OCI-LY7 (cell line): Measurements from ENCODE around the gene SERPINB5.

Experiments
- CTCF ChIP-seq: fragments of 200-600 bp; sonication (generic); conservative IDR thresholded peaks from 2 replicates; pipeline ENCODE4 v1.5.1; 2014; ENCODE audit warnings: mild to moderate bottlenecking, antibody characterized with exemption, low read length, moderate library complexity, mixed read lengths
- EZH2phosphoT487 ChIP-seq: fragments of 200-600 bp; sonication (generic); IDR thresholded peaks from 2 replicates; pipeline ENCODE4 v1.6.1; 2018; ENCODE audit warnings: low read depth, borderline replicate concordance, mild to moderate bottlenecking, mixed run types, antibody characterized with exemption, low read length, moderate library complexity, mixed read lengths

GRCh38 chr18:63553081-63553480 lies 76.3 kb downstream of the SERPINB5 start:
- TF ChIP-seq CTCF: no peak
- TF ChIP-seq EZH2phosphoT487: no peak
